Activated T-cell treated with anti-CD3 and anti-CD28 coated beads, Interleukin-2, amount 50 U/mL, for 4 hours (primary cell): Measurements from ENCODE around the gene ESPNL. TPM values are rescaled to one million over a fixed set of nuclear protein-coding genes. Genes with fewer than 3 reads are reported as not detected.
"Not testable (repeated sequence)": the region's sequence is repeated elsewhere in the genome, so short reads cannot be mapped to it uniquely, and the experiment has no call there.

Experiments
- ATAC-seq, 2 donors: fragments of 200-7000 bp; cut with Tn5 transposase; one replicate each; pipeline ENCODE4 v1.10.0; 2021
- DNase-seq: peaks from one replicate; pipeline ENCODE4 v3.0.0-alpha.2; 2020
- H3K27me3 Mint-ChIP-seq: one replicate; pipeline ENCODE4 v1.8.0; 2021; ENCODE audit warnings: low read depth, mixed read lengths
- H3K36me3 Mint-ChIP-seq: one replicate; pipeline ENCODE4 v1.8.0; 2022; ENCODE audit warnings: mixed read lengths; ENCODE audit not compliant: insufficient read depth
- H3K4me1 Mint-ChIP-seq: one replicate; pipeline ENCODE4 v1.8.0; 2021; ENCODE audit warnings: low read depth, mixed read lengths
- H3K4me3 Mint-ChIP-seq: one replicate; pipeline ENCODE4 v1.8.0; 2021; ENCODE audit warnings: mild to moderate bottlenecking, moderate library complexity, mixed read lengths
- H3K9me3 Mint-ChIP-seq: one replicate; pipeline ENCODE4 v1.8.0; 2021; ENCODE audit warnings: mixed read lengths
- total RNA-seq, 3 donors: library from RNA; stranded (reverse); gene quantifications; one replicate each; pipeline ENCODE4 v1.2.1, GENCODE V29; 2021

ESPNL gene
- total RNA-seq, 3 donors from 2014 or later = 0.08 to 0.35 (median 0.14) TPM

GRCh38 chr2:238107525-238108422, 7.6 kb downstream of the ESPNL start:
- peaks cover 2% of the 10 kb centered on the region for H3K36me3 Mint-ChIP-seq
- no peaks in the 10 kb centered on the region for H3K27me3 Mint-ChIP-seq
- H3K9me3 Mint-ChIP-seq = peaks cover 7% of the 10 kb centered on the region
- ATAC-seq = no peak
- no peak overlapping the region for H3K4me3 Mint-ChIP-seq
- H3K4me1 Mint-ChIP-seq = peaks cover 3% of the 10 kb centered on the region
- DNase-seq = peak; percentile 4

- peaks cover 5% of the 10 kb centered on the region for H3K36me3 Mint-ChIP-seq
- ATAC-seq (no peak), DNase-seq (peak; percentile 4)
- no peak overlapping the region for H3K4me3 Mint-ChIP-seq
- no peaks in the 10 kb centered on the region for H3K27me3 Mint-ChIP-seq
- peaks cover 3% of the 10 kb centered on the region for H3K4me1 Mint-ChIP-seq
- peaks cover 14% of the 10 kb centered on the region for H3K9me3 Mint-ChIP-seq
Measured at GRCh38 chr2:238108423-238109183, 8.5 kb downstream of the ESPNL start.

- Mint-ChIP-seq H3K36me3 (peaks cover 5% of the 10 kb centered on the region), H3K27me3 (no peaks in the 10 kb centered on the region), H3K4me3 (no peak overlapping the region), H3K4me1 (no peaks in the 10 kb centered on the region), H3K9me3 (peaks cover 14% of the 10 kb centered on the region)
- no peak for ATAC-seq
- no peak for DNase-seq
Measured at GRCh38 chr2:238113611-238114010, 13.5 kb downstream of the ESPNL start.

- Mint-ChIP-seq H3K27me3 (peaks cover 2% of the 10 kb centered on the region), H3K4me1 (no peaks in the 10 kb centered on the region), H3K36me3 (peaks cover 5% of the 10 kb centered on the region), H3K4me3 (no peak overlapping the region), H3K9me3 (peaks cover 14% of the 10 kb centered on the region)
- DNase-seq (no peak), ATAC-seq (no peak)
Measured at GRCh38 chr2:238114331-238114841, 14.2 kb downstream of the ESPNL start.

GRCh38 chr2:238114851-238115660, 14.9 kb downstream of the ESPNL start:
- ATAC-seq (no peak), DNase-seq (no peak)
- Mint-ChIP-seq H3K4me1 (no peaks in the 10 kb centered on the region), H3K9me3 (peaks cover 14% of the 10 kb centered on the region), H3K27me3 (peaks cover 2% of the 10 kb centered on the region), H3K4me3 (no peak overlapping the region), H3K36me3 (peaks cover 5% of the 10 kb centered on the region)

- H3K36me3 Mint-ChIP-seq, DNase-seq, H3K4me3 Mint-ChIP-seq, H3K27me3 Mint-ChIP-seq, H3K4me1 Mint-ChIP-seq, ATAC-seq: not testable (repeated sequence)
- H3K9me3 Mint-ChIP-seq = peaks cover 14% of the 10 kb centered on the region
Measured at GRCh38 chr2:238115709-238116108, 15.6 kb downstream of the ESPNL start.

GRCh38 chr2:238116298-238117198, 16.4 kb downstream of the ESPNL start:
- Mint-ChIP-seq H3K9me3 (peaks cover 14% of the 10 kb centered on the region), H3K4me1 (no peaks in the 10 kb centered on the region), H3K27me3 (peaks cover 2% of the 10 kb centered on the region), H3K4me3 (no peak overlapping the region), H3K36me3 (peaks cover 5% of the 10 kb centered on the region)
- ATAC-seq (no peak), DNase-seq (no peak)

GRCh38 chr2:238117199-238118154, 17.3 kb downstream of the ESPNL start:
- H3K27me3 Mint-ChIP-seq = peaks cover 2% of the 10 kb centered on the region
- H3K4me1 Mint-ChIP-seq = no peaks in the 10 kb centered on the region
- peaks cover 5% of the 10 kb centered on the region for H3K36me3 Mint-ChIP-seq
- ATAC-seq (no peak), DNase-seq (no peak)
- no peak overlapping the region for H3K4me3 Mint-ChIP-seq
- peaks cover 10% of the 10 kb centered on the region for H3K9me3 Mint-ChIP-seq

- DNase-seq (no peak), ATAC-seq (no peak)
- Mint-ChIP-seq H3K4me3 (no peak overlapping the region), H3K36me3 (no peaks in the 10 kb centered on the region), H3K27me3 (peaks cover 2% of the 10 kb centered on the region), H3K4me1 (no peaks in the 10 kb centered on the region), H3K9me3 (no peaks in the 10 kb centered on the region)
Measured at GRCh38 chr2:238119756-238120462, 19.8 kb downstream of the ESPNL start.

- Mint-ChIP-seq H3K4me1 (no peaks in the 10 kb centered on the region), H3K9me3 (no peaks in the 10 kb centered on the region), H3K4me3 (no peak overlapping the region), H3K27me3 (peaks cover 2% of the 10 kb centered on the region), H3K36me3 (no peaks in the 10 kb centered on the region)
- ATAC-seq (no peak), DNase-seq (no peak)
Measured at GRCh38 chr2:238120463-238121298, 20.5 kb downstream of the ESPNL start.

GRCh38 chr2:238121511-238122286, 21.6 kb downstream of the ESPNL start:
- Mint-ChIP-seq H3K36me3 (no peaks in the 10 kb centered on the region), H3K4me3 (no peak overlapping the region), H3K9me3 (no peaks in the 10 kb centered on the region), H3K27me3 (peaks cover 2% of the 10 kb centered on the region), H3K4me1 (no peaks in the 10 kb centered on the region)
- ATAC-seq (no peak), DNase-seq (no peak)
